ENCODE measurements around the gene RBM20.
"Not testable (repeated sequence)": the region's sequence is repeated elsewhere in the genome, so short reads cannot be mapped to it uniquely, and the experiment has no call there.

RBM20 gene

GRCh38 chr10:110643653-110644597 lies at the start of gene RBM20:
RBM20 (plus strand) TSS chr10:110644336; CDS start chr10:110644455, 119 bp downstream.
- no peak for DNase-seq (ENCODE audit: low read depth)

DNA sequence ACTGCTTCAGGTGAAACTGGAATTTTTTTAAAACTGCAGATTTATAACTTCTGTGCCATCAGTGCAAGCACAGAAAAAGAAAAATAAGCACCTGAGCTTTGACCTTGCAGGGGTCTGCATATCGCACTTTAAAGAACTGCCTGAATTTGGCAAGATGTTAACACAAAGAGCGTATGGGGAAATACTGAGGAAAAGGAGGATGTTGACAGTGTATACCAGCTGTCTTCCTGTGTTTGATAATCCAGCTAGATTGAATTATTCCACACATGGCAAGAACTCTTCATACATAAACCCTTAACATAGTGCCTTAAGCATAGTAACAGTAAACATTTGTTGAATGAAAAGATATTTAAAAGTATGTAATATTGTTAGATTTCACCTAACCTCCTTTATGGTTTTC lies 46.7 kb upstream of the RBM20 start:
- no peak for DNase-seq (ENCODE audit: low read depth)

GRCh38 chr10:110600487-110601101 lies 43.5 kb upstream of the RBM20 start:
- DNase-seq (ENCODE audit: low read depth): no peak

GRCh38 chr10:110601581-110601980 lies 42.6 kb upstream of the RBM20 start:
- DNase-seq (ENCODE audit: low read depth): no peak

DNA sequence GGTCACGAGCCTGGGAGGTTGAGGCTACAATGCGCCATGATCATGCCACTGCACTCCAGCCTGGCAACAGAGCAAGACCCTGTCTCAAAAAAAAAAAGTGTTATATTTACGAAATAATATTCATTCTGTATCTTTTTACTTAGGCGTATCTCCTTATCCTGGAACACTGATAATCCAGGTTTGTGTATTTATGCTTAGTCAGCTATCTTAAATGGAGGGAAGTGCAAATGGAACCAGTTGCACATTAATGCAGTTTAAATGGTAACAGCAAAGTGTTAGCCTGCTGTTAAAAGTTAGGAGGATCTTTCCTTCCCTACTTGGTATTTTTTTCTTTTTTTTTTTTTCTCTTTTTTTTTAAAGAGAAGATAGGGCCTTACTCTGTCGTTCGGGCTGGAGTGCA lies 36.0 kb upstream of the RBM20 start:
- no peak for DNase-seq (ENCODE audit: low read depth)

DNA sequence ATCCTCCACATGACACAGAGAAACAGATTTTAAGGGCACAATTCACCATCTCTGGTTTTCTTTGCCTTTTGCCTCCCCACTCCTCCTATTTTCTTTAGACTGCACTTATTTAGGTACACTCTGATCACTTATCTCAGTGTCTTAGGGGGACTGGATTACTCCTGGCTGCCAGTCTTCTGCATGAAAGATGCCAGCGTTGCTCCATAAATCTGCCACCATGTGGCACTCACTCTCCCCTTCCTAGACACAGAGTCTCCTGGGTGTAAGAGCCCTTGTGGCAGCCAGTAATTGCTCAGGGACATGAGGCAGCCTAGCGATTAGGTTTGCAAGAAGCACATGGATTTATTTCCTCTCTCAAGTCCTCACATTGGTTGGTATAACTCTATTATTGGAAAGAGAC lies 34.5 kb upstream of the RBM20 start:
- no peak for DNase-seq (ENCODE audit: low read depth)

GRCh38 chr10:110610308-110610774 lies 33.8 kb upstream of the RBM20 start:
- DNase-seq (ENCODE audit: low read depth): no peak

GRCh38 chr10:110610781-110611180 lies 33.4 kb upstream of the RBM20 start:
- not testable (repeated sequence) for DNase-seq (ENCODE audit: low read depth)

- DNase-seq (ENCODE audit: low read depth): no peak
Observed at GRCh38 chr10:110612087-110612486, 32.0 kb upstream of the RBM20 start.

- no peak for DNase-seq (ENCODE audit: low read depth)
Observed at GRCh38 chr10:110612629-110613028, 31.5 kb upstream of the RBM20 start.

DNA sequence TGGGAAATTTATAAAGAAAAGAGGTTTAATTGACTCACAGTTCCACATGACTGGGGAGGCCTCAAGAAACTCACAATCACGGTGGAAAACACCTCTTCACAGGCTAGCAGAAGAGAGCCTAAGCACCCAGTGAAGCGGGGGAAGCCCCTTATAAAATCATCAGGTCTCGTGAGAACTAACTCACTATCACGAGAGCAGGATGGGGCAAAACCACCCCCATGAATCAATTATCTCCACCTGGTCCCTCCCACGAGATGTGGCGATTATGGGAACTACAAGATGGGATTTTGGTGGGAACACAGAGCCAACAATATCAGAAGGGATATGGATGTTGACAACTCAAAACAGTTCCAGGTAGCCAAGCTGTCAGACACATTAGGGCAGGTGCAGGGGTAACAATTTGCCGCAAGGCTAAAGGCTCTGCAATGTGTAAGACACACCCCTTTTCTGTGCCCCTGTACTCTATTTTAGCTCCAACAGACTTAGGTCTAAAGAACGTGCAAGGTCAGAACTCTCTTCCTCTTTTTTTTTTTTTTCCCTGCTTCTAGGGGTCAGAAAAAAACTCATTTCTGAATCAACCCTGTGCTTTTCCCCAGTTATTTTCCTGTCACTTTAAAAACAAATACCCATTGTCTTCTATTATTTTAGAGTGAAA lies 30.7 kb upstream of the RBM20 start:
- DNase-seq (ENCODE audit: low read depth): no peak

- no peak for DNase-seq (ENCODE audit: low read depth)
Observed at GRCh38 chr10:110613996-110614495, 30.1 kb upstream of the RBM20 start.

DNA sequence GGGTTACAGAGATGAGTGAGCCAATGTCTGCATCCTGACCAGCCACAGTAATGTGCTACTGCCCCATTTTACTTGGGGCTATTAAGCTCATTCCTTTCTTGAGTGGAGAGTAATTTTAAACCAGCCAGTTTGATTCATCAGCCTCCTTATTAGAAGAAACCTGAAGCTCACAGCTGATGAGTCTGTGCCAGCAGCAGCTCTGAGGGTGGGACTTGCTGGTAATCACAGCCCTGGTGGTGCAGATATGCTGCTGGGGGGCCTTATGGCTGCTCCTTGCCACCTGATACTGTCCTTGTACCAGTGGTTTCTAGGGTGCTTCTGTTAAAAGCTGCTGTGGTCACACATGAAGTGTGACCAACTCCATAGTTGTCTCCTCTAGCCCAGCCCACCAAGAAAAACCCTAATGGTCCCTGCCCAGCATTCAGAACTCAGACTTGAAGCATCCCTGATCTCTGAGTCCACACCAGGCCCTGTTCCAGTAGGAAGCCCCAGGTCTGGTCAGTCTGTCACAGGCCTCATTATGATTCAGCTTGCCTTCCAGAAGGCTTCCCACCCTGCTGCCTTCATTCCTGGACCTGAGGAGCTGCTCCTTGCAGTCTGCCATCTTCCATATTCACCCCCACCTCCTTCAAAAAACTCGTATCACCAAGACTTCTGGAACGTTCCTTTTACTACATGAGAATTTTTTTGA lies 28.9 kb upstream of the RBM20 start:
- no peak for DNase-seq (ENCODE audit: low read depth)

- no peak for DNase-seq (ENCODE audit: low read depth)
Observed at GRCh38 chr10:110616493-110617033, 27.6 kb upstream of the RBM20 start.

GRCh38 chr10:110617425-110618229 lies 26.5 kb upstream of the RBM20 start:
- no peak for DNase-seq (ENCODE audit: low read depth)

DNA sequence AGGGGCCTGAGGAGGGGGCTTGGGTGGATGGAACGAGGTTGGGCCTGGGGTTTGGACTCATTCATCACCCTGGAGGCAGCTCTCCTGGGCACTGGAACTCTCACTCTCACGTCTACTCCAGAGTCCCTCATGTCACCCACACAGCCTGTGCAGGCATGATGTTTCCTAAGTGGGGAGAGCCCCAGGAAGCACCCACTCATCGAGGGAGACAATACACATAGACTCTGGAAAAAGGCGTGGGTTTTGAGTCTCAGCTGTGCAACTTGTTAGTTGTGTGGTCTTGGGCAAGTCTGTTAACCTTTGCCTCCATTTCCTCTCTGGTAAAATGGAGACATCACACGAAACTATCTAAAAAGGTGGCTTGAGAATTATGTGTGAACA lies 25.9 kb upstream of the RBM20 start:
- DNase-seq (ENCODE audit: low read depth): no peak

GRCh38 chr10:110619514-110620397 lies 24.4 kb upstream of the RBM20 start:
- no peak for DNase-seq (ENCODE audit: low read depth)

DNA sequence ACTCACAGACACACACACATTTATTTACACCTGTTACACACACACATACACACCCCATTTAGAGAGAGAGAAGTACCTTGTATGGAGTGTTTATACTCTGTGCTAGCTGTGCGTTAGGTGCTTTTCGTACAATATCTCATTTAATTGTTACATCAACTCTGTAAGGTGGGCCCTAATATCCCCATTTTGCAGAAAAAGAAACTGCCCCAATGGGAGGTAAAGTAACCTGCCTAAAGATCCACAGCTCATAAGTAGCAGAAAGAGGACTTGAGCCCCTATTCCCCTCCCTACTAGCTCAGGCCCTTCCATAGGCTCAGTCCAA lies 23.8 kb upstream of the RBM20 start:
- no peak for DNase-seq (ENCODE audit: low read depth)

- DNase-seq (ENCODE audit: low read depth): not testable (repeated sequence)
Observed at GRCh38 chr10:110623316-110623715, 20.8 kb upstream of the RBM20 start.

DNA sequence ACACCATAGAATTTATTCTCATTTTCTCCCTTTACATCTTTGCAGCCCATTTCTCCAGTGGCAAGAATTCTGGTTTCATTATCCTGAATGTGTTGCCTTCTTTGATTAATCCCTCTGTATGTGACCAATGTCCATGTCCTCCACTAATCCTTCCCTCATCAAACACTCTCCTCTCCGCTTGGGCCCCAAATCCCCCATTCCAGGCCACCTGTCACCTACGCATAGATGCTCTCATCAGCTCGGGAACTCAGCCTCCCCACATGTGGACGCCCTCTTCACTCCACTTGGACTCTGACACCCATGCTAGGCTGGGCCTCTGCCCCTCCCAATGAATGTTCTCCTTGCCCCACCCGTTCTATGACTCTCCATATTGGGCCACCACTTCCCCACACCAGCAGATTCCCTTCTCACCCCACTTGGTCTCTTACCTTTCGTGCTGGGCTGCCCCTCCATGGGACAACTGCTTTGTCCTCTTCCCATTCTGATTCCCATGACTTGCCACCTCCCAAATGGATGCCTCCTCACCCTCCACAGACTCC lies 18.7 kb upstream of the RBM20 start:
- DNase-seq (ENCODE audit: low read depth): no peak
